ENCODE results near the gene KLHL15.

Gene KLHL15

DNA sequence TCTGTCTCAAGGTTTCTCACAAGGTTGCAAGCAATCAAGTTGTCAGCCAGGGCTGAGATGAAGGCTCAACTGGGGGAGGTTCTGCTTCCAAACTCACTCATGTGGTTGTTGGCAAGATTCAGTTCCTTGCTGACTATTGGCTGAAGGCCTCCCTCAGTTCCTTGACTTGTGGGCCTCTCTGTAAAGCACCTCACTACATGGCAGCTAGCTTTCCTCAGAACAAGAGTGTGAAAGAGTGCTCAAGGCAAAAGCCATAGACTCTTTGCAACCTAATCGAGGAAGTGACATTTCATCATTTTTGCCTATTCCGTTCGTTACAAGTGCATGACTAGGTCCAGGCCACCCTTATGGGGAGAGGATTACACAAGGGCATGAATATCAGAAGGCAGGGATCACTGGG, 67.2 kb downstream of the KLHL15 start:
- no peaks in the 10 kb centered on the region for H3K36me3 ChIP-seq (ENCODE audit: control insufficient read depth in 2 of 2, insufficient read depth in 2 of 2, low read length in 2 of 2)
- H3K9me3 ChIP-seq (ENCODE audit: control insufficient read depth in 2 of 2, low read length in 2 of 2): no peaks in the 10 kb centered on the region
- H3K4me3 ChIP-seq (ENCODE audit: low read length in 2 of 2): no peak overlapping the region
- H3K9ac ChIP-seq (ENCODE audit: low read depth in 1 of 2, low read length in 2 of 2): no peak overlapping the region
- H3K4me1 ChIP-seq (ENCODE audit: control insufficient read depth in 2 of 2, insufficient read depth in 2 of 2, low read length in 2 of 2): no peaks in the 10 kb centered on the region
- no peak overlapping the region for H3K27ac ChIP-seq (ENCODE audit: low read depth in 2 of 2, low read length in 2 of 2)
- peaks cover 4 to 6% of the 10 kb centered on the region in 2 donors for H3K27me3 ChIP-seq (ENCODE audit: control insufficient read depth in 2 of 2, insufficient read depth in 2 of 2, low read length in 2 of 2)

DNA sequence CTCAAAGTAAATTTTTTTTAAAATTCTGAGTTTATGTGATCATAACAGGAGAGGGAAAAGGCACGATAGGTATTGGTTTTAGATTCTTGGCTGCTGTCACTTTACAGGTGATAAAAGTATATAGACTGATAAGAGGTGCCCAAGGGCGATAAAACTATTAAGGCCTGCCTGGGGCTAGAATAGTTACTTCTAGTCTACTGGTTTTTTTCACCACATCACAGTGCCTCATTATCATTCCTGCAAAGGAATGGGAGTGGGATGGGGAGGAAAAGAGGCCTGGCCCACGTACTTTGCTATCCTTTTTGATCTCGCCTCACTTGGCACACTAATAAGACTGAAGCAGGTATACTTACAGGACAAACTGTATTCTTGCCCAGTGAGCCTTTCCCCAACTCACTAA, 72.6 kb downstream of the KLHL15 start:
- Histone ChIP-seq H3K27ac (ENCODE audit: low read depth in 2 of 2, low read length in 2 of 2) (no peak overlapping the region), H3K9me3 (ENCODE audit: control insufficient read depth in 2 of 2, low read length in 2 of 2) (no peaks in the 10 kb centered on the region), H3K27me3 (ENCODE audit: control insufficient read depth in 2 of 2, insufficient read depth in 2 of 2, low read length in 2 of 2) (peaks cover 4 to 5% of the 10 kb centered on the region in 2 donors)

DNA sequence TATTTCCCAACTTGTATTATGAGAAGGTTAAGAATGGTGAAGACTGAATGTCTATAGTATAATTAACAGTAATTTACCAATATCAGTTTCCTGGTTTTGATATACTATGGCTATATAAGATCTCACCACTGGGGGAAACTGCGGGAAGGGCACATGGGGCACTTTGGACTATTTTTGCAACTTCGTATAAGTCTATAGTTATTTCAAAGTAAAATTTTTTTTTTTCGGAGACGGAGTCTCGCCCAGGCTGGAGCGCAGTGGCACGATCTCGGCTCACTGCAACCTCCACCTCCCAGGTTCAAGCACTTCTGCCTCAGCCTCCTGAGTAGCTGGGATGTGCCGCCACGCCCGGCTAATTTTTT, 73.1 kb downstream of the KLHL15 start:
- no peak overlapping the region for H3K27ac ChIP-seq (ENCODE audit: low read depth in 2 of 2, low read length in 2 of 2)
- H3K36me3 ChIP-seq (ENCODE audit: control insufficient read depth in 2 of 2, insufficient read depth in 2 of 2, low read length in 2 of 2): no peaks in the 10 kb centered on the region
- no peaks in the 10 kb centered on the region for H3K9me3 ChIP-seq (ENCODE audit: control insufficient read depth in 2 of 2, low read length in 2 of 2)
- peaks cover 4 to 5% of the 10 kb centered on the region in 2 donors for H3K27me3 ChIP-seq (ENCODE audit: control insufficient read depth in 2 of 2, insufficient read depth in 2 of 2, low read length in 2 of 2)
- no peaks in the 10 kb centered on the region for H3K4me1 ChIP-seq (ENCODE audit: control insufficient read depth in 2 of 2, insufficient read depth in 2 of 2, low read length in 2 of 2)
- no peak overlapping the region for H3K9ac ChIP-seq (ENCODE audit: low read depth in 1 of 2, low read length in 2 of 2)
- H3K4me3 ChIP-seq (ENCODE audit: low read length in 2 of 2): no peak overlapping the region

More for the DNA sequence above, 72.6 kb downstream of the KLHL15 start:
- Histone ChIP-seq H3K36me3 (ENCODE audit: control insufficient read depth in 2 of 2, insufficient read depth in 2 of 2, low read length in 2 of 2) (no peaks in the 10 kb centered on the region), H3K4me1 (ENCODE audit: control insufficient read depth in 2 of 2, insufficient read depth in 2 of 2, low read length in 2 of 2) (no peaks in the 10 kb centered on the region), H3K9ac (ENCODE audit: low read depth in 1 of 2, low read length in 2 of 2) (no peak overlapping the region), H3K4me3 (ENCODE audit: low read length in 2 of 2) (no peak overlapping the region)

DNA sequence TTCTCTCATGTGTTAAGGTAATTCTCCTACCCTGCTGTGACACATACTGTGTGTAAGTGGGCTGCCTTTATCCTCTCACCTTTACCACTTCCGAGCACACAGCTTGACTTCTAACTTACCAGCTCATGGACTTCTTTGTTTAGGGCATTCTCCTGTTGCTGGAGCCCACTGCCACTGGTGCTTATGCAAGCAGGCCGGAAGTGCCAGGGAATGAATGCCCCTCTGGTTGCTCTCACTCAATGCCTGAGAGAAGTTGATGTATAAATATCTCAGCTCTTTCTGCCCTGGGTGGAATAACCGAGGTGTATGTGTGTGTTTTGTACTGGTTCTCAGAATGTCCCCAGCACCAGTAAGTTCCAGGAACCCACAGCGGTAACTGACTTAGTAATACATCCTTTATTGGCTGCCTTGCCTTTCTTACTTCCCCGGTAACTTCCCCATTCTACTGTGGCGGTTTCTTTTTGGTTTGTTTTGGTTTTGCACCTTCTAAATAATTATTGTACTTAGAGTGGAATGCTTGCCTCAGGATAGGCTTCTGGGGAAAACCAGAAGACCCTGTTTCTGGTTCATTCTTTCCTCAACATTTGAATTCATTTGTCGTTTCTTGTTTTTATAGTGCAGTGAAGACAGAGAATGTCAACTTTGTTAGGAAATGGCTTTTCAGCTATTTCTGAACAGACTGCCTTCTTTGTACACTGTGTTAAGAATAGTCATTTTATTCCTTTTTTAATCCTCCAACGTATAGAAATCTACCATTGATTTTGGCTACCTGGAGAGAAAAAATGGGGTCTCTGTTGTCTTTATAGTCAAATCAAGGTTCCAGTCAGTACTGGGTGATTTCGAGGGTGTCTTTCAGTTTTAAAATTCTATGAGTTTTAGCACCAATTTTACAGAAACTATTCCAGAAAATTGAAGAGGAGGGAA, 73.7 kb downstream of the KLHL15 start:
- Histone ChIP-seq H3K9me3 (ENCODE audit: control insufficient read depth in 2 of 2, low read length in 2 of 2) (no peaks in the 10 kb centered on the region), H3K4me1 (ENCODE audit: control insufficient read depth in 2 of 2, insufficient read depth in 2 of 2, low read length in 2 of 2) (no peaks in the 10 kb centered on the region), H3K9ac (ENCODE audit: low read depth in 1 of 2, low read length in 2 of 2) (peak overlapping the region in 1 of 2 donors; percentile 24), H3K27me3 (ENCODE audit: control insufficient read depth in 2 of 2, insufficient read depth in 2 of 2, low read length in 2 of 2) (peaks cover 6 to 7% of the 10 kb centered on the region in 2 donors), H3K4me3 (ENCODE audit: low read length in 2 of 2) (peak overlapping the region in 1 of 2 donors; percentile 48), H3K27ac (ENCODE audit: low read depth in 2 of 2, low read length in 2 of 2) (peak overlapping the region in 1 of 2 donors; percentile 32), H3K36me3 (ENCODE audit: control insufficient read depth in 2 of 2, insufficient read depth in 2 of 2, low read length in 2 of 2) (no peaks in the 10 kb centered on the region)

DNA sequence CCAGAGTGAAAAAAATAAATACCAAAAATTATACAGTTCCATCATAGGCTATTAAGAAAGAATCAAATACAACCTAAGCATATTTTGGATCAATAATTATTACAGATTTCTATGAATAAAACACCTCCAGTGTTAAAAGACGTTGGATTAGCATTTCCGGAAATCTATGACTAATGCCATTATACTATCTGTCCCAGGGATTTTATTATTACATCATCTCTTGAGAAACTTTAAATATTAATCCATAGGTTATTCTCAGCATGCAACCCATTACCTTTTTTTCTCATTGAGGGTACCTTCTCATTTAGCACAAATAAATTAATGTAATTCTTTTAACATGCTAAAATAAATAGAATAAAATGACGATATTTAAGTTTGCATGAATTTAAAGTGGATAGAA, 74.6 kb downstream of the KLHL15 start:
- Histone ChIP-seq H3K4me3 (ENCODE audit: low read length in 2 of 2) (no peak overlapping the region), H3K9ac (ENCODE audit: low read depth in 1 of 2, low read length in 2 of 2) (no peak overlapping the region), H3K36me3 (ENCODE audit: control insufficient read depth in 2 of 2, insufficient read depth in 2 of 2, low read length in 2 of 2) (no peaks in the 10 kb centered on the region), H3K27me3 (ENCODE audit: control insufficient read depth in 2 of 2, insufficient read depth in 2 of 2, low read length in 2 of 2) (peaks cover 8 to 10% of the 10 kb centered on the region in 2 donors), H3K9me3 (ENCODE audit: control insufficient read depth in 2 of 2, low read length in 2 of 2) (no peaks in the 10 kb centered on the region), H3K4me1 (ENCODE audit: control insufficient read depth in 2 of 2, insufficient read depth in 2 of 2, low read length in 2 of 2) (no peaks in the 10 kb centered on the region), H3K27ac (ENCODE audit: low read depth in 2 of 2, low read length in 2 of 2) (no peak overlapping the region)

DNA sequence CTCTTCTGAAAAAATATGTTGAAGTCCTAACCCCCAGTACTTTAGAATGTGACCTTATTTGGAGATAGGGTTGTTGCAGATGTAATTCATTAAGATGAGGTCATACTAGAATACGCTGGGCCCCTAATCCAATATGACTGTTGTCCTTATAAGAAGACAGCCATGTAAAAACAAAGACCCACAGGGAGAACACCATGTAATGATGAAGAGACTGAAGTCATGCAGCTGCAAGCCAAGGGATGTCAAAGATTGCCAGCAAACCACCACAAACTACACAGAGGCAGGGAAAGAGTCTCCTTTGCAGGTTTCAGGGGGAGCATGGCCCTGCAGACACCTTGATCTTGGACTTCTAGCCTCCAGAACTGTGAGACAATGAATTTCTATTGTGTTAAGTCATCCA, 81.8 kb downstream of the KLHL15 start:
- no peak overlapping the region for H3K4me3 ChIP-seq (ENCODE audit: low read length in 2 of 2)
- H3K27ac ChIP-seq (ENCODE audit: low read depth in 2 of 2, low read length in 2 of 2): no peak overlapping the region
- peaks cover 6 to 16% of the 10 kb centered on the region in 2 donors for H3K27me3 ChIP-seq (ENCODE audit: control insufficient read depth in 2 of 2, insufficient read depth in 2 of 2, low read length in 2 of 2)
- no peaks in the 10 kb centered on the region for H3K36me3 ChIP-seq (ENCODE audit: control insufficient read depth in 2 of 2, insufficient read depth in 2 of 2, low read length in 2 of 2)
- no peaks in the 10 kb centered on the region for H3K9me3 ChIP-seq (ENCODE audit: control insufficient read depth in 2 of 2, low read length in 2 of 2)
- no peak overlapping the region for H3K9ac ChIP-seq (ENCODE audit: low read depth in 1 of 2, low read length in 2 of 2)
- H3K4me1 ChIP-seq (ENCODE audit: control insufficient read depth in 2 of 2, insufficient read depth in 2 of 2, low read length in 2 of 2): no peaks in the 10 kb centered on the region

DNA sequence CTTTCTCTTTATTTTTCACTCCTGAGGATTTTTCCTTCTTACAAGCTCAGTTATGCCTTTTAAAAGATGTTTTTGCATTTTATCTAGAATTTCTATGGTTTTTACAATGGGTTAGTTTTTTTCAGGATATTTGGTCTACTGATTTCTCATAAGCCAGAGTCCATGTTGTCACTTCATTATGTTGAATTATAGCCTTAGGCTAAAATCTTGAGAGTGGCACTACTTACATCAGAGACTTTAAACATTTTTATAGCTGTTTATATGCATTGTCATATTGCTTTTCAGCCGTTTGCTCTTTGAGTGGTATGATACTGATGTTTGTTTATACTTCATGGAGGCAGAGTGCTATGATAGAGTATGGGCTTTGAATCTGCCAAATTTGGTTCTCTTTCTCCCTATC, 82.8 kb downstream of the KLHL15 start:
- peaks cover 6 to 16% of the 10 kb centered on the region in 2 donors for H3K27me3 ChIP-seq (ENCODE audit: control insufficient read depth in 2 of 2, insufficient read depth in 2 of 2, low read length in 2 of 2)
- H3K9me3 ChIP-seq (ENCODE audit: control insufficient read depth in 2 of 2, low read length in 2 of 2): no peaks in the 10 kb centered on the region
- no peak overlapping the region for H3K9ac ChIP-seq (ENCODE audit: low read depth in 1 of 2, low read length in 2 of 2)
- H3K36me3 ChIP-seq (ENCODE audit: control insufficient read depth in 2 of 2, insufficient read depth in 2 of 2, low read length in 2 of 2): no peaks in the 10 kb centered on the region
- H3K4me3 ChIP-seq (ENCODE audit: low read length in 2 of 2): no peak overlapping the region
- H3K4me1 ChIP-seq (ENCODE audit: control insufficient read depth in 2 of 2, insufficient read depth in 2 of 2, low read length in 2 of 2): no peaks in the 10 kb centered on the region
- no peak overlapping the region for H3K27ac ChIP-seq (ENCODE audit: low read depth in 2 of 2, low read length in 2 of 2)

DNA sequence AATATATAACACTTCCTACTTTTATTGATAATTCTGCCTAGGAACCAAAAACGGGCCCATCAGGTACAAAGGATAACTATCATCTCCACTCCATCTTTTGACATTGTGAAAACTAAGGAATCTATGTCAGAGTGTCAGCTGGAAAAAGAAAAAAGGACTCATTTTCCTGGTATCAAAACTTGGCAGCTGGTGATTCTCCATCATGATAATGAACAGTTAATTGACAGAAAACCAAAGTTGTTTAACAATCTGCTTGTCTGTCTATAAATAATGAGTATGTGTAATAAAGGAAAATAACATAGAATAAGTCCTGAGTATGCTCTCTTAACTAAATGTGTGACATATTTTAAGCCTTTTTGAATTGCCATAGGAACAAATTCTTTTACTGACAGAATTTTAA, 87.8 kb downstream of the KLHL15 start:
- Histone ChIP-seq H3K9ac (ENCODE audit: low read depth in 1 of 2, low read length in 2 of 2) (no peak overlapping the region), H3K27ac (ENCODE audit: low read depth in 2 of 2, low read length in 2 of 2) (no peak overlapping the region), H3K9me3 (ENCODE audit: control insufficient read depth in 2 of 2, low read length in 2 of 2) (no peaks in the 10 kb centered on the region), H3K27me3 (ENCODE audit: control insufficient read depth in 2 of 2, insufficient read depth in 2 of 2, low read length in 2 of 2) (peaks cover 7 to 10% of the 10 kb centered on the region in 2 donors), H3K4me3 (ENCODE audit: low read length in 2 of 2) (no peak overlapping the region), H3K4me1 (ENCODE audit: control insufficient read depth in 2 of 2, insufficient read depth in 2 of 2, low read length in 2 of 2) (no peaks in the 10 kb centered on the region), H3K36me3 (ENCODE audit: control insufficient read depth in 2 of 2, insufficient read depth in 2 of 2, low read length in 2 of 2) (no peaks in the 10 kb centered on the region)

DNA sequence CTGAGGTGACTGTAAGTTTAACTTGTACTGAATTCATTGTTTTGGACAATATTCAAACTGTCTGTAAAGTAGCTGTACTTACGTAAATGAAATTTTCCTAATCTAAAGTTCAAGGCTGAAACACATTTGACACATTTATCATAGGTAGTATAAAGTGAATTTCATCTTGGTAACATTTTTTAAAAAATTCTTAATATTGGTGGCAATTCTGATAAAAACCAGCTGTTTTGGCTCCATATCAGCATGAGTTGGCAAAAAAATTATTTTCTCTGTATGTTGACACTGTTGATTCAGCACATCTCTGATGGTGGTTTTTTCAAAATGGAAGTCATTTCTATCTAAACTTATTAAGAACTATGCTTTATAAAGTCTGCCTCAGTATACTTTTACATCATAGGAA, 88.3 kb downstream of the KLHL15 start:
- Histone ChIP-seq H3K27me3 (ENCODE audit: control insufficient read depth in 2 of 2, insufficient read depth in 2 of 2, low read length in 2 of 2) (peaks cover 7 to 10% of the 10 kb centered on the region in 2 donors), H3K36me3 (ENCODE audit: control insufficient read depth in 2 of 2, insufficient read depth in 2 of 2, low read length in 2 of 2) (no peaks in the 10 kb centered on the region), H3K27ac (ENCODE audit: low read depth in 2 of 2, low read length in 2 of 2) (no peak overlapping the region), H3K9ac (ENCODE audit: low read depth in 1 of 2, low read length in 2 of 2) (no peak overlapping the region), H3K4me1 (ENCODE audit: control insufficient read depth in 2 of 2, insufficient read depth in 2 of 2, low read length in 2 of 2) (no peaks in the 10 kb centered on the region), H3K4me3 (ENCODE audit: low read length in 2 of 2) (no peak overlapping the region), H3K9me3 (ENCODE audit: control insufficient read depth in 2 of 2, low read length in 2 of 2) (no peaks in the 10 kb centered on the region)

DNA sequence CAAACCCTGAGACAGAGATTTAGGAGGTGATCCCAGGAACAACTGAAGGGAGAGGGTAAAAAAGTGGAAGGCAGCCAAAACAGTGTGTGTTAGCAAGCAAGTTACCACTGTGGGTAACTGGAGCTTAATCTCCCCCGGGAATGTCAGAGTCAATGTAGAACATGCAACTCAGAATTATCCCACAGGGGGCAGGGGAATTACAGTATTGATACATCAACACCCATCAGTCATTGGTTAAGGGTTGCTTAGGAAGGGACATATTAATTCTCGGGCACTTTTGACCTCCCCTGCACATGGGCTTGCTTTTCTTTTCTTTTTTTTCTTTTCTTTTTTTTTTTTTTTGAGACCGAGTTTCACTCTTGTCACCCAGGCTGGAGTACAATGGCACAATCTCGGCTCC, 89.9 kb downstream of the KLHL15 start:
- Histone ChIP-seq H3K4me1 (ENCODE audit: control insufficient read depth in 2 of 2, insufficient read depth in 2 of 2, low read length in 2 of 2) (no peaks in the 10 kb centered on the region), H3K36me3 (ENCODE audit: control insufficient read depth in 2 of 2, insufficient read depth in 2 of 2, low read length in 2 of 2) (no peaks in the 10 kb centered on the region), H3K27me3 (ENCODE audit: control insufficient read depth in 2 of 2, insufficient read depth in 2 of 2, low read length in 2 of 2) (peaks cover 4 to 9% of the 10 kb centered on the region in 2 donors), H3K27ac (ENCODE audit: low read depth in 2 of 2, low read length in 2 of 2) (no peak overlapping the region), H3K9ac (ENCODE audit: low read depth in 1 of 2, low read length in 2 of 2) (no peak overlapping the region), H3K4me3 (ENCODE audit: low read length in 2 of 2) (no peak overlapping the region), H3K9me3 (ENCODE audit: control insufficient read depth in 2 of 2, low read length in 2 of 2) (no peaks in the 10 kb centered on the region)

Data from mucosa of rectum (tissue), 2 donors.